HuH-7.5 (cell line): ENCODE measurements around the gene PRKCD.
"Not testable (repeated sequence)": the region's sequence is repeated elsewhere in the genome, so short reads cannot be mapped to it uniquely, and the experiment has no call there.

ENCODE experiments used
- DNase-seq: peaks from one replicate; pipeline ENCODE4 v3.0.0; 2011; ENCODE audit warnings: low spot score

The PRKCD gene

DNA sequence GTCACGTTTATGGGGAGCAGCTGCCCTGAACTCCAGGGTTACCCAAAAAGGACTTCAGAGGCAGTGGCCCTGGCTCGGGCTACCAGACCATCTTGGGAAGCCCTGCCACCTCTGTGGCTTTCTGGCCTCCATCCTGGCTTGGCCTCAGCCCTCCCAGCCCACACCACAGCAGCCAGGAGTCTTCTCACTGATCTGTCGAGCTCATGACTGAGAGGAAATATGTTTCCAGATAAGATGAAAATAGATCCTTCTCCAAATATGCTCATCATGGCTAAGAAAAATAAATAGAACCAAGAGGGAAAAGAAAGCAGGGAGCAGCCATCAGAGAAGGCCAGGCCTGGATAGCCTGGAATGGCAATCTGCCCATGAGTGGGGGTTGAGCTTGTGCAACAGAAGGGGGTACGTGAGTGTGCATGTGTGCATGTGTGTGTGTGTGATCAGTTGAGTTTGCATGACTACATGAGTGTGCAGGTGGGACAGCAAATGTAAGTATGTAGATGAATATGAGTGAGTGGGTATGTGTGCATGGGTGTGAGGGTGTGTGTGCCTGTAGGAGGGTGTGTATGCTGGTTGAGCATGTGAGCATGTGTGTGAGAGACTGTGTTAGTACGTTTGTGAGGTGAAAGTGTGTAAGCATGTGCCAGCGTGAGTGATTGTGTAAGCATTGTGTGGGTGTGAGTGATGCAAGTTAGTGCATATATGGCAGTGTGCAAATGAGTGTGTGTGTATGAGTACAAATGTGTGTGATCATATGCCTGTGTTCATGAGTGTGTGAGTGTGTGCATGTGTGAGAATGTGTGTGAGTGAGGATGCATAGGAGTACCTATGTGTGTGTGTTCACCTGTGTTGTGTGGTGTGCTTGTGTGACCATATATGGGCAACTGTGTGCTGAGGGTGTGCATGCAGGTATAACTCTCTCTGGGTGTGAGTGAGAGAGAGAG is 20.8 kb upstream of the PRKCD start:
- no peak for DNase-seq

DNA sequence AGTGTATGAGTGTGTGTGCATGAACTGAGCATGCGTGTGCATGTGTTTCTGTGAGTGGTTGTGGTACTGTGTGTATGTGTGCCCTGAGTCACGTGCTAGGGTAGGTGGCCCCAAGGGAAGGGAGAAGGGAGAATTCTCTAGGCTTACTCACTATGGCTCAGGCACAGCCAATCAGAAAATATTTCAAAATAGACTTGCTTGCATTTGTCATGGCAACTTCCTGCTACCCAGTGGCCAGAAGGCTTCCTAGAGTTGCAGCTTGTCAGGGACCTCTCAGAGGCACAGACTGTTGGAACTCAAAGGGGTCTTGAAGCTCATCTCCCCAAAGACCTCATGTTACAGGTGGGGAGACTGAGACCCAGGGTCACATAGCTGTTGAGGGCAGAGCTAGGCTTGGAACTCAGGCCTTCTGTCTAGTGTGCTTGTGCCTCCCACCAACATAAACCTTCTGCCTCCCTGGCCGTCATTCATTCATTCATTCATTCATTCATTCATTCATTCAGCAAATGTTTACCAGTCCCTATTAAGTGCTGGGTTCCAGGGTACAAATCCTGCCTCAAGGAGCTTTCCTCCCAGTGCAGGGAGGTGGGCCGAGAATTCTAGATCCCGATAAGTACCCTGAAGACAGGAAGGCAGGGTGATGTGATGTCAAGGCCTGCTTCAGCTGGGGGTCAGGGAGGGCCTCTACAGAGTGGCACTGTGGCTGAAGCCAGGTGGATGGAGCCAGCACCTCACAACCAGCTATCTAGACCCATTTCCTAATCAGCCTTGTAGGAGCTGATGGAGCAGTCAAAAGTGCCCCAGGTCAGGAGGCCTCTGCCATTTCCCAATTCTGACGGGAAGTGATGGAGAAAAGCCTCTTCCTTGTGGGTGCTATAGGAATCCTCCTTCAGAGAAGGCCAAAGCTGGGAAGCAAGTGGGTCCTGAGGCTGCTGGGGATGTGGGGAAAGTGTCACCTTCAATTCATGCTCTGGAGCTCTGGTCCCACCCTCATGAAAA is 19.9 kb upstream of the PRKCD start:
- DNase-seq = no peak

DNA sequence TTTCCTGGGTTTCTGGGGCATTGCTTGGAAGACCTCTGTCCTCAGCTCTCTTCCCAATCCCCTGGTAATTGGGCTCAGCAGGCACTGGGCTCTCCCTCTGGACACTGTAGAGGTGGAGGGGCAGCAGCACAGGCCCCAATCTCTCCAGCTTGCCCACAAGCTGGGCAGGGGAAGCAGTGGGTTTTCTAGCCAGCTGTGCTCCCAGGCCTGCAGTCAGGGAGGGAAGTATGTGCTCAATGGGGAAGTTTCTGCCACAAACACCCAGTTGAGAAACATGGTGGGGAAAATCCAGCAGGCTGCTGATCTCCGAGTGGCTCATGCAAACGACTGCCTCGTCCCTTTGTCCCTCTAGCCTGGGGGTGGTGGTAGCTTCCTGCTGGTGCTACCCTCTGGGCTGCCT is 18.0 kb upstream of the PRKCD start:
- DNase-seq = no peak

DNA sequence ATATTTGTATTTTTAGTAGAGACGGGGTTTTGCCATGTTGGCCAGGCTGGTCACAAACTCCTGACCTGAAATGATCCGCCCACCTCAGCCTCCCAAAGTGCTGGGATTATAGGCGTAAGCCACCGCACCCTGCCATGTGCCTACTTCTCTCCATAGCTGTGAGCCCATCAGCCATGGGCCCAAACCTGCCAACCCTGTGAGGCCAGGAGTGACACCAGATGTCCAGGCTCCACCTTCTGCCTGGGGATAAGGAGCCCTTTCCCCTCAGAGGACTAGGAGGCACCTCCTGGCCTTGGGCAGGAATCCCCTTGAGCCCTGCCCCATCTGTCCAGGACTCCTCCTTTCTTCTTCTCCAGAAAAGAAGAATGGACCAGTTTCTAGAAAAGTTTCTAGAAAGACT is 16.6 kb upstream of the PRKCD start:
- DNase-seq = no peak

DNA sequence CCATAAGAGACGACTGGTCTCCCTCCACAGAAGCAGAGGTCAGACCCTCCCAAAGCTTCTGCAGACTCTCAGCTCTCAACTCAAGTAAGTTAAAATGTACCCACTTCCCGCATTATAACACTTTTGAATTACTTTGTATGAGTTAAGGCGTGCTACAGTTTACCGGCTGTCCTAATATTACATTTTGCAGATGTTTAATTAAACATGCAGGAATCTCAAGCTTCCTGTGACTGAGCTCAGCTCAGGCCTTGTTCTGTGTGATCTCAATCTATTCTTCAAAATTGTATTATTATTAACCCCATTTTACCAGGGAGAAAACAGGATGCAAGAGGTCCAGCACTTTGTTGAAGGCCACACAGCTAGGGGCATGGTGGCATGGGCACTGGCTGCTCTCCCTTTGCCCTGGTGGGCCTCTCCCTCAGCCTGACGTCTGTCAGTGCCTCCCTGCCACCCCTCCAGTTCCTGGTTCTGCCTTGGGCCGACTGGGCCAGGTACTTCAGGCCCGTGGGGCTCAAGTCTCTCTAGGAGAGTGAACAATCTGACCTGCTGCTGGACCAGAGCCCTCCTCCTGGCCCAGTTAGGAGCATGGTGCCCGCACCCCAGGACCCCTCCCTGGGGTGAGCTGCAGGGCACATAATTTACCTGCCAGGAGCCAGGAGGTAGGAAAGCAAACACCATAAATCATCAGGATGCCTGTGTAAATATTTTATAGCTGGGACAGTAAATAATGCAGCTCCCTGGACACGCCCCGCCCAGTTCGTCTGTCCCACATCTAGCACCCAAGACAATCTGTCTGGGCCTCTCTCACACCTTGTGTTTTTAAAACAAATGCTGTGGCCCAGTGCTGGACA is 15.9 kb upstream of the PRKCD start:
- no peak for DNase-seq

DNA sequence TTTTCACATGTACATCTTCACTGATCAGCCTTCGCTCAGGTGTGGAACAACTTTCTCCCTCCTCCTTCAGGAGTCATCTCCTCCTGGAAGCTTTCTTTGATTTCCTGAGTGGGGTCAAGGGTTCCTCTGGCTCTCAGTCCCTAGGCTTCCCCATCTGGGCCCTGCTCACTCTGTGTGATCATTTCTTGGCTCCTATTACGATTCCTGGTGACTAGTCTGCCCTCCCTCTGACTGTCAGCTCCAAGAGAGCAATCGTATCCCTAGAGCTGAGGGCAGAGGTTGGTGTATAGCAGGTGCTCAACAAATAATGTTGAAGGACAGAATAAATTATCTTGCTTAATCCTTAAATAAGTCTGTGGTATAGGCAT is 15.3 kb upstream of the PRKCD start:
- DNase-seq = no peak

DNA sequence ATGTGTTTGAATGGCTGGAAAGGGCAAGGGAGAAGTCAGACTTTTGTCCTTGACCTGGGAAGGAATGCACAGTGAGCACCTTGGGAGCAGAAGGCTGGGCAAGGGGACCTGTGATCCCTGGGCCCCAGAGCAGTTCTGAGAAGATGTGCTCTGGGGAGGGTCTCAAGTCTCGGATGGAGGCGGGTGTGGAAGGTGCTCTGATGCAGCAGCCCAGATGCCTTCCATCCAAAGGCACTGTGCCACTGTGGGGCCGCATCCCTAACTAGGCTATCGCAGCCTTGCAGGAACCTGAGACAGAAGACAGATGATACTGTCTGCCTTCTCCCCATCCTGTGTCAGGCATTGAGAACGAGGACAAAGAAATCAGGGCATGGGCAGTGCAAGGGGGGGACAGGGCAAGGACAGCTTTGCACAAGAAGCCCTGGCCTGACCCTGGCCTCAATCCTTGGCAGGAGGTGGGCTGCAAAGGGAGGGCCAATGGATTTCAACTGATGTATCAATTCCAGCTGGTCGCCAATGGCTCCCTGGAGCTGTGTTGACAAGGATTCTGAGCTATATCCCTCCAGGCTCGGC is 14.6 kb upstream of the PRKCD start:
- no peak for DNase-seq

DNA sequence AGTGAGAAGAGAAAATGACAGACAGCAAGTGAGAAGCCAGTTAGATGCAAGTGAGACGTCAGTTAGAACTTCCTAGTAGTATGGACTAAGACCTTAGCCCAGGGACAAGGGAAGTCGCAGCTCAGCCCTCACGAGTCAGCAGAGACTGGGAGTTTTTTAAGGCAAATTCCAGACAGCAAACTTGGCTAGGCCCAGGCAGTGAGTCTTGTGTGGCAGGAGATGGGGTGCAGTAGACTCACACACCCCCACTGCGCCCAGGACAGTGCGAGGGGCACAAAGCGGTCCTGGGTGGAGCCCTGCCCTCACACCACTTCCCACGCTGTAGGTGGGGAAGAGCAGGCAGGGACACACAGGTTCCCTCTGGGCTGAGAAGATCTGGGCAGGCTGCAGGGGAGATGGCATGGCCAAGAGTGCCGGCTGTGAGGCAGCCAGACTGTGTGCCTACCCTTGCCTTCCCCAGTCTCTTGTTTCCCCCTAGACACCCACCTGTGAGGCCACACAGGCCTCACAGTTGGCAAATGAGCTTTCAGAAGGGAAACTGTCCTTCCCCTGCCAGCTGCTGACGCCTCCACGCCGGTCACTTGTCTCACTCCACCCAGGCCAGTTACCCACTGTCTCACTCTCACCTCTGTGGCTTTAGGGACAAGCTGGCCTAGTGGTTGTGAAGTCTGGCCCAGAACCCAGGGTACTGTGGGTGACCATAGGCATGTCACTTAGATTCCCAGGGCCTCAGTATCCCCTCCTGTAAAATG is 13.7 kb upstream of the PRKCD start:
- no peak for DNase-seq

DNA sequence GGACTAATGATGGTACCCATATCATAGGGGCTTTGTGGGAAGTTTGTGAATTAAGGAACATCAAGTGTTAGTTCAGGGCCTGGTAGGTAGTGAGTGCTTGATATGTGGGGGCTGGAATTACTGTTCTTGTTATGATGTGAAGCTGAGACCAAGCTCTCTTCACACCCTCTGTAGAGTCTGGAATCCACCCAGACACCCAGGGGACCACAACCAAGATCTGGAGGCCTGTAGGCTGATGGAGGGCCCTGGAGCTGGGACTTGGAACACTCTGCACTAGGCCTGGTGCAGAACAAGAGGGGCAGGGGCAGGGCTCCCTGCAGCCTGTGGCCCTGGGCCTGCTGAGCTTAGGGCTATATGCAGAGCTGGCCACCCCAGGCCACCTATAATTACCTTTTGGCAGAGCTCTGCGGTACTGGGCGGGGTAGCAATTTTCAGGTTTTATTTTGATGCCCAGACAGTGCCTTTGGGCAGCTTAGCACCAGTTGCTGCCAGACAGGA is 13.1 kb upstream of the PRKCD start:
- no peak for DNase-seq

DNA sequence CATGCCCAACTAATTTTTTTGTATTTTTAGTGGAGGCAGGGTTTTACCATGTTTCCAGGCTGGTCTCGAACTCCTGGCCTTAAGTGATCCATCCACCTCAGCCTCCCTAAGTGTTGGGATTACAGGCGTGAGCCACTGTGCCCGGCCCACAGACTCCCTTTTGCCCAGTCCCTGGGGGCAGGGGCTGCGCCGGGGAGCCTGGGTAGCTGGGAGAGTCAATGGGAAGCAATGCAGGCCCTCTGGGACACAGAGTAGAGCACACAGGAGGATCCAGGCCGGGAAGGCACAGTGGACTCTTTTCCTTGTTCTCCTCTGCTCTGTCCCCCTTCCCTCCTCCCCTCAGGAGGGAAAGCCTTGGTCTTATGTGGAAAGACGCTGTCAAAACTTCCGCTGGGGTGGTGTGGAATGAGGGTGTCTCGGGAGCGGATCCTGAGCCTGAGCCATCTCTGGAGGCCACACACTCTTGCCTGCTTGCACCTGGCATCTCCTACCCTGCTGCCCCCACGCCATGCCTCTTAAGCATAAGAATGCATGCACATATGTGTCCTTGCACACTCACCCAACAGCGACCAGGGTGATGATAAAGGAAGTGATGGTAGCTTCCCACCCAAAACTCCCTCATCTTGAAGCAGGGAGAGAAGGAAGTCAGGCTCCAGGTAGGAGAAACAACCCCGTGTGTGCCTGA is 11.9 kb upstream of the PRKCD start:
- DNase-seq = no peak

DNA sequence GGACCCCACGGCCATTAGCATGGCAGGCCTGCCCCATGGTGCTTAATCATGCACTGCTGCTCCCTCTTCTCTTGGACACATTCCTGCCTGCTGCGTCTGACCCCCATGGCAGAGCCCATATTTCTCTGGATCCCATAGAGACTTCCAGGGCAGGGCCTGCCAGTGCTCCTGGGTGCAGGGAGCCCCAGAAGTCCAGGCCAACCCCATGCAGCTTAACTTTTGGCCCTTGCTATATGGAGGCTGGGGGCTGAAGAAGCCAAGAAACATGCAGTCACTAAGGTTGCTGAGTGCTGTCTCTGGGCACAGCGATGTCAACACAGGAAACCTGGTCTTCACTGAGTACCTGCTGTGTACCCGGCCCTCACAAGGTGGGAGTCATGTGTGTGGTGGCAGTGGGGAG is 11.3 kb upstream of the PRKCD start:
- DNase-seq = no peak

DNA sequence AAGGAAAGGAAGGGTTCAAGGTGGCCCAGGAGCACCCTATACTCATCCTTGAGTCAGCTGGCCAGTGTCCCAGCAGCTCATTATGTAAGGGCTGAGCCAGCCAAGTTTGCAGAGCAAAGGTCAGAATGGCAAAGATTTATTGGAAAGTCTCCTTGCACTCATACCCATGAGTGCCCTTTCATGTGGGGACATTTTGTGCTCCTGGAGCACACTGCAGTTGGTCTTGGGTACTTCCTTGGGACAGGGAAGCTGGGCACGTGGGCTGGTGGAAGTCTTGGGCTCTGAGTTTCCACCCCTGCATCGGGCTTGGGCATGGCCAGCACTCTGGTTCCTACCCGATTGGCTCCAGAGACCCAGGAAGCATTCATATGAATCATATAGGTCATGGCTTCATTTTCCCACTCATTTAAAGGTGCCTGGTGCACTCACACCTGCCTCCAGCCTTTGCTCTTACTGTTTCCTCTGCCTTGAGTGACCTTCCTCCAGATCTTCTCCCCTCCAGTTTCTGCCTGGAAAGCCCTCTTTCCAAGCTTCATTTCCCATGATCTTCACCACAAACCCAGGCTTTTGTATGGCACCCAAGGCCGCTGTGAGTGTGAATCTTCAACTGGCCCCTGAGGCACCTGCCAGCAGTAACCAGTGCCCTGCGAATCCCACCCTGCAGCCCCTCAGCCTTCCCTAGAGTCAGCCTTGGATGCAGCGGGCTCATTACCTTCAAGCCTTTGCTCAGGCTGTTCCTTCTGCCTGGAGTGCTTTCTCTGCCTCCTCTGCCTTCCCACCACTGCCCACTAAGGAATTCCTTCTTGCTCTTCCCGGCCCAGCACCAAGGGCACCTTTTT is 10.5 kb upstream of the PRKCD start:
- no peak for DNase-seq

DNA sequence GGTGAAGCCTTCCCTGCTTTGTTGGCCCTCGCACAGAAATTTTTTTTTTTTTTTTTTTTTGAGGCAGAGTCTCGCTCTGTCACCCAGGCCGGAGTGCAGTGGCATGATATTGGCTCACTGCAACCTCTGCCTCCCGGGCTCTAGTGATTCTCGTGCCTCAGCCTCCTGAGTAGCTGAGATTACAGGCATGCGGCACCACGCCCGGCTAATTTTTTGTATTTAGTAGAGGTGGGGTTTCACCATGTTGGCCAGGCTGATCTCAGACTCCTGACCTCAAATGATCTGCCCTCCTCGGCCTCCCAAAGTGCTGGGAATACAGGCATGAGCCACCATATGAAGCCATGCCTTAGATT is 9.9 kb upstream of the PRKCD start:
- DNase-seq = not testable (repeated sequence)

DNA sequence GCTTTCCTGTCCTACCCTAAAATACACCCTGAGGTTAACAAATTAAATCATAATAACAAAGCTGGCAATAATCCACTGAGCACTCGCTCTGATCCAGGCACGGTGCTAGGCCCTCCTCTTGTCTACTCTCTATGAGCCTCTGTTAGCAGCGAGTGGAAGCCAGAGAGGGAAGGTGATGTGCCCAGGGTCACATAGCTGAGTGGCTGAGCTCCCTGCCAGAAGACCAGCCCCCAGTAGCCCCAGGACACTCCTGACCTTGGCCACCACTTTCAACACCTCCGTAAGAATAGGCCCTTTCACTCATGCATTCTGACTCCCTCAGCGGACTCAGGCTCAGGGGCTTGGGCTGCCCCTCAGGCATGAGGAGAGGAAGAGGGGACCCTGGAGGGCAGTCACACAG is 9.5 kb upstream of the PRKCD start:
- no peak for DNase-seq

DNA sequence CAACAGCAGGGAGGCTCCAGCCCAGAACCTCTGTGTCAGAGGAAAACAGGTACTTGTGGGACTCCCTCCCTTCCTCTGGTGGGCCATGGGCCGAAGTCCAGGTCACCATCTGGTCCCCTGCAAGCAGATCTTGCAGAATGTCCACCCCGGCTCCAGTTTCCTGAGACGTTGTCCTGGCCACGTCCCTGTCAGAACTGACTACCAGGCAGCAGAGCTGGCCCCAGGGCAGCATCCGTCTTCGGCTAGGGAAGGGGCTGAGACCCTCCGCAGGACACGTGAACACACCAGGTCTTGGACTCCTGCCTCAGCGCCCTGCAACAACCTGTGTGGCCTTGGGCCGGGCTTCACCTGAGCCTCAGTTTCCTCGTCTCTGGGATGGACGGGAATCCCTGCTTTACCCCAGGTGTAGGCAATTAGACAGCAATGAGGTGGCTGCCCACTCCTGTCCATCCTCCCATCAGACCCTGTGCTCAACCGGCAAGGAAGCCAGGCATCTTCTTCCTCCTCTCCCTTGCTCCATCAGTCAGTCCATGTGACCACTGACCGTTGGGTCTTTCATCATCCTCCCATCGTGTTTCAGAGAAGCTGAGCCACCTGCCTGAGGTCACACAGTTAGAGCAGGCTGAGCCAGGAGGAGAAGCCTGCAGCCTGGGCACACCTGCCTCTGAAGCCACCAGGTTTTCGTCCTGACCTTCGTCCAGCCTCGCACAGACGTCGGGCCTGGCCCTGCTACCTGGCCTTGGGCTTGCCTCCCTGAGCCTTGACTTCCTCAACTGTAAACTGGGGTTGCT is 8.9 kb upstream of the PRKCD start:
- no peak for DNase-seq

DNA sequence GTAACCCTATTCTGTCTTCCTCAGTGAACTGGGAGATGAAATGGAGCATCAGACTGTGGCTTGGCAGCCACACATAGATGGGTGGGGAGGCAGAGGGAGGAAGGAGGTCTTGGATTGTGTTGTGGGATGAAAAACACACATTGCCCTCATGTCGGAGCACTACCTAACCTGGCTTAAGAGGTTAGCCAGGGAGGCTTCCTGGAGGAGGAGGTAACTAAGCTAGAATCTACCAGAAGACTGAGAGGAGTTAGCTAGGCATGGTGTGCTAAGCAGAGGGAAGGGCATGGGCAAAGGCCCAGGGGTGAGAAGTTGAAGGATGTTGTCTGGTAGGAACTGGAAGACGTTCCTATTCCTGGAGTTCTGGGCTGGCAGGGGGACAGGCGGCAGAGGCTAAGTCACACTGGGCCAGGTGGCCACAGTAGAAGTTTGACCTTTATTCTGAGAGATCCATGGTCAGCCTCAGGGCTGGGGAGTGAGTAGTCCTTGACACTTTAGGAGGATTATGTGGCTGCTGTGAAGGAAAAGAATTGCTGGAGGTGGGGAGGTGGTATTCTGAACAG is 7.7 kb upstream of the PRKCD start:
- DNase-seq = no peak

DNA sequence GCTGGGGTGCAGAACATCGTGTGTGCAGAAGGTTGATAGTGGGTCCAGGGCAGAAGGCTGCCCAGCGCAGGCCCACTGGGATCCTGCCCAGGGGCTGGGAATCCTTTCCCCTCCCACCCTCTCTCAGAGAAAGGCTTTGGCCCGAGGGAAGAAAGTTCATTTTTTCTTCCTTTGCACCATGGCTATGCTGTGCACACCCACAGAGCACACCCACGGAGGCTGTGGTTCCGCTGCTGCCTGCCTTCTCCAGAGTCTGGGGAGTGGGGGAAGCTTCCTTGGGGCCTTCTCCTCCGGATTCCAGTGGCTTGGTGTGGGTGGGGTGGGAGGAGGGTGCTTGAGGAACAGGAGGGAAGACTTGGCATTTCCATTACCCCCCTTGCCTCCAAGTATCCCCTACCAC is 7.0 kb upstream of the PRKCD start:
- no peak for DNase-seq

DNA sequence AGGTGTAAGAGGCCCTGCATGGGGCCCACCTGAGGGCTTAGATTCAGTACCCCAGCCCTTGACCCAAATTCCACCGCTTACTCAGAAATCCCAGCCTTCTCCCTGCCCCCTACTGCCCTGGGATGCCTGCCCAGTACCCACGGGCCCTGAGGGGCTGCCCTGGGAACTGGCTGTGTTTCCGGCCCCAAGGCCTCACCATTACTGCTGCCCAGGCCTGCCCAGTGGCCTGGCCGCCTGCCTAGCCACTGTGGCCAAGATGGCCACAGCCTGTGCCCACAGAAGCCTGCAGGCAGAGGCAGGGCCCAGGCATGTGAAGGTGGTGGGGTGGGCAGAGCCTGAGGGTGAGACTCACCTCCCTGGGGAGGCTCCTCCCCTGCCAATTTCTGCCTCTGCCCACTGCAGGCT is 6.1 kb upstream of the PRKCD start:
- DNase-seq = no peak
